SK-N-MC (cell line): ENCODE measurements around the gene C2orf42.
A peak's percentile ranks its signal among the peaks of the same experiment; 100 is the strongest.
"Not testable (repeated sequence)": the region's sequence is repeated elsewhere in the genome, so short reads cannot be mapped to it uniquely, and the experiment has no call there.

ENCODE experiments used
- DNase-seq: peaks from one replicate; pipeline ENCODE4 v3.0.0-alpha.2; 2011; ENCODE audit warnings: low read depth, low spot score
- H3K27ac ChIP-seq: fragments of 200-600 bp; sonication (generic); 2 replicates; pipeline ENCODE4 v1.5.1; 2016; ENCODE audit warnings: mixed run types
- H3K36me3 ChIP-seq: fragments of 200-600 bp; sonication (generic); 2 replicates; pipeline ENCODE4 v1.6.1; 2017; ENCODE audit warnings: antibody characterized with exemption, low read length, mixed read lengths; ENCODE audit not compliant: insufficient read depth
- H3K4me3 ChIP-seq: fragments of 200-600 bp; sonication (generic); 2 replicates; pipeline ENCODE4 v1.5.1; 2016
- H3K9ac ChIP-seq: fragments of 200-600 bp; sonication (generic); 2 replicates; pipeline ENCODE4 v1.8.0; 2017; ENCODE audit warnings: mixed run types, mixed read lengths; ENCODE audit not compliant: insufficient read length
- H3K9me3 ChIP-seq: fragments of 200-600 bp; sonication (generic); 2 replicates; pipeline ENCODE4 v1.6.1; 2017; ENCODE audit warnings: low read depth, mild to moderate bottlenecking, antibody characterized with exemption, low read length, moderate library complexity, mixed read lengths
- EZH2 ChIP-seq: fragments of 200-600 bp; sonication (generic); IDR thresholded peaks from one replicate; pipeline ENCODE4 v1.6.1; 2017; ENCODE audit warnings: antibody characterized with exemption
- FOXP2 ChIP-seq: optimal IDR thresholded peaks from 2 replicates; pipeline ENCODE3; 2011; ENCODE audit warnings: mild to moderate bottlenecking, moderate library complexity; ENCODE audit not compliant: insufficient read depth; ENCODE audit errors: extremely low read length, control extremely low read depth
- POLR2AphosphoS5 ChIP-seq: IDR thresholded peaks from 2 replicates; pipeline ENCODE4 v1.6.1; 2012; ENCODE audit warnings: mild to moderate bottlenecking, low read depth, low read length, borderline replicate concordance

C2orf42 gene

GRCh38 chr2:70190418-70191243, at the start of gene C2orf42:
Gene C2orf42, minus strand, starts transcription at chr2:70191019. Its CDS starts 9,034 bp downstream, at chr2:70181985.
- DNase-seq, result peak; percentile 94
- Histone ChIP-seq H3K9ac (peak within 1 kb of the TSS; percentile 87), H3K36me3 (no peaks in the 10 kb centered on the region), H3K9me3 (no peaks in the 10 kb centered on the region), H3K27ac (peak within 1 kb of the TSS; percentile 79), H3K4me3 (peak within 1 kb of the TSS; percentile 92)
- no peak for TF ChIP-seq EZH2
- TF ChIP-seq POLR2AphosphoS5, result peak; percentile 88
- TF ChIP-seq FOXP2, result no peak

DNA sequence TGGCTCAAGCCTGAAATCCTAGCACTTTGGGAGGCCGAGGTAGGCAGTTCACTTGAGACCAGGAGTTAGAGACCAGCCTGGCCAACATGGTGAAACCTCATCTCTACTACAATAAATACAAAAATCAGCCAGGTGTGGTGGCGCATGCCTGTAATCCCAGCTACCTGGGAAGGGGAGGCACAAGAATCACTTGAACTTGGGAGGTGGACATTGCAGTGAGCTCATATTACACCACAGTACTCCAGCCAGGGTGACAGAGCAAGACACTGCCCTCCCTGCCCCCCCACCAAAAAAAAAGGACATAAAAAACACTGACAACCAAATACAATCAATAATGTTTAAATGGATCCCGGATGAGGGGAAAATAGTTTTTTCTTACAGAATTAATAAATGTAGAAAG, 49.8 kb upstream of the C2orf42 start:
- Histone ChIP-seq H3K9me3 (no peaks in the 10 kb centered on the region), H3K27ac (no peak overlapping the region), H3K4me3 (no peak overlapping the region), H3K36me3 (peaks cover 54% of the 10 kb centered on the region), H3K9ac (no peak overlapping the region)
- TF ChIP-seq FOXP2 (no peak), POLR2AphosphoS5 (no peak), EZH2 (no peak)
- DNase-seq, result no peak

GRCh38 chr2:70233926-70234325, 43.1 kb upstream of the C2orf42 start:
- no peak for DNase-seq

DNA sequence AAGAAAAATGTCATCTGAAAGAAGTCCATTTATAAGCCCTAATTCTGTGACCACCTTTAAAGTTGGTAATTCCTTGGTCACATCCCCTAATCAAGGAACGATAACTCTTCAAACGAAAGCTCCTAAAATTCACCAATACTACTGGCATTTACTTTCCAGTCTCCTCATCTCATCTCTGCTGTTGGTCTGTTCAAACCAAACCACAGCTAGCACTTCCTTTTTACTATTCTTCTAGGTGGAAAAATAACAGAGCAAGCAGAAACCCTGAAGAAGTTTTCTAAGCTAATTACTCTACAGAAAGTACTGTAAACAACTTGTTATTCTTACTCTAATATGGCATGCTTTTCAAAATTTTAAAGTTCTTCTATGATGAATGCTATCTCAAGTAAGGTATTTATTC, 36.0 kb upstream of the C2orf42 start:
- TF ChIP-seq FOXP2, result no peak
- no peak for TF ChIP-seq POLR2AphosphoS5
- Histone ChIP-seq H3K9ac (no peak overlapping the region), H3K9me3 (no peaks in the 10 kb centered on the region), H3K4me3 (no peak overlapping the region), H3K36me3 (peaks cover 91% of the 10 kb centered on the region), H3K27ac (no peak overlapping the region)
- no peak for DNase-seq

More at GRCh38 chr2:70233926-70234325, 43.1 kb upstream of the C2orf42 start:
- Histone ChIP-seq H3K27ac (peak overlapping the region; percentile 14; the same call in 1 of the 2 replicates), H3K36me3 (peaks cover 66% of the 10 kb centered on the region), H3K9ac (no peak overlapping the region), H3K9me3 (no peaks in the 10 kb centered on the region), H3K4me3 (no peak overlapping the region)
- TF ChIP-seq FOXP2 (no peak), EZH2 (no peak), POLR2AphosphoS5 (no peak)

GRCh38 chr2:70223305-70223704, 32.5 kb upstream of the C2orf42 start:
- H3K4me3 ChIP-seq, H3K27ac ChIP-seq, H3K9ac ChIP-seq, DNase-seq, H3K9me3 ChIP-seq: not testable (repeated sequence)
- H3K36me3 ChIP-seq, result peaks cover 92% of the 10 kb centered on the region

DNA sequence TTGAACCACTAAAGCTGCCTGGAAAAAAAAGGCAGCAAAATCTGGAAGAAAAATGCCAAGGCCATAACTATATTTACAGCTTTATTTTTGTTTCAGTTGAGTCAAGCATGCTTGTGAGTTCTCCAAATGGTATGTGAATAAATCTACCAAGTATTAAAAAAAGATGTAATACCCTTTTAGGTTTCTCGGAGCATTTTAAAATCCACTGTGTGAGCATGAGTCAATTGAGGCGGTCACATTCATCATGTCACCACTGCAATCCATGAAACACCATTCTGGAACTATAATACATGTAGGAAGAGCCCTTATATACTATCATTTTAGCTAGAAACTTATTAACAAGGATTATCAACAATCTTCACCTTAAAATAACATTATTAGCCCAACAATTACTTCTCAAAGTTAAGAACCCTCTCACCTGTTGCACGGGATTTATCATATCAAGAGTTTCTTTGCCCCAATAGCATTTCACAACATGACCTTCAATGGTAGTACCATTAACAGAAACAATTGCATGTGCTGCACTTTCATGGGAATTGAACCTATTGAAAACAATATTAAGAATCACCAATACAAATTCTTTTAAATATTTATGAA, 24.2 kb upstream of the C2orf42 start:
- peak overlapping the region; percentile 12 for H3K27ac ChIP-seq
- peaks cover 68% of the 10 kb centered on the region for H3K36me3 ChIP-seq
- no peak overlapping the region for H3K9ac ChIP-seq
- no peaks in the 10 kb centered on the region for H3K9me3 ChIP-seq
- TF ChIP-seq EZH2 (no peak), POLR2AphosphoS5 (no peak), FOXP2 (no peak)
- no peak overlapping the region for H3K4me3 ChIP-seq
- DNase-seq, result no peak

DNA sequence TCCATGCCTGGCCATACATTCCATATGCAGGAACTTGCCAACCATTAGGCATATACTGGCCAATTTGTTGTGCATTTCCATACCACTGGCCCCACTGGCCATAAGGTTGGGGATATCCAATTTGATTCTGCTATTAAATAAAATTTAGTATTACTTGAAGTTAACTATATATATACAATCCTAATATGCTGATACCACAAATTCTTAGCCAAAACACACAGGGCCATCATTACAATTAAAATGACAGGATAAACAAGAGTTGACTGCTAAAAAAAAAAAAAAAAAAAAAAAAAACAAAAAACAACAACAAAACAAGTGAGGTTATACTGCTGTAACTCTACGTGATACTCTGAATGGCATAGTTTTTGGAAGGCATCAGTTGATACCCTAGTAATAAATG, 23.5 kb upstream of the C2orf42 start:
- TF ChIP-seq POLR2AphosphoS5 (no peak), FOXP2 (no peak), EZH2 (no peak)
- Histone ChIP-seq H3K27ac (no peak overlapping the region), H3K4me3 (no peak overlapping the region), H3K9me3 (no peaks in the 10 kb centered on the region), H3K36me3 (peaks cover 68% of the 10 kb centered on the region), H3K9ac (no peak overlapping the region)
- DNase-seq, result no peak

- Histone ChIP-seq H3K9ac (no peak overlapping the region), H3K4me3 (peak overlapping the region; percentile 44), H3K9me3 (no peaks in the 10 kb centered on the region), H3K27ac (peak overlapping the region; percentile 91), H3K36me3 (peaks cover 54% of the 10 kb centered on the region)
- DNase-seq, result peak; percentile 40
- TF ChIP-seq FOXP2, result no peak
- TF ChIP-seq EZH2, result no peak
- peak; percentile 17; the same call in 1 of the 2 replicates for TF ChIP-seq POLR2AphosphoS5
These were observed 21.6 kb upstream of the C2orf42 start for GRCh38 chr2:70212298-70212932.

GRCh38 chr2:70211595-70211994, 20.8 kb upstream of the C2orf42 start:
- peak overlapping the region; percentile 44 for H3K4me3 ChIP-seq
- TF ChIP-seq EZH2, result no peak
- no peak for TF ChIP-seq FOXP2
- TF ChIP-seq POLR2AphosphoS5, result no peak
- peaks cover 50% of the 10 kb centered on the region for H3K36me3 ChIP-seq
- H3K27ac ChIP-seq, result peak overlapping the region; percentile 91
- H3K9ac ChIP-seq, result no peak overlapping the region
- no peaks in the 10 kb centered on the region for H3K9me3 ChIP-seq
- no peak for DNase-seq
